GM18520 (cell line): ENCODE results near the gene GRIK4.
"Not testable (repeated sequence)": the region's sequence is repeated elsewhere in the genome, so short reads cannot be mapped to it uniquely, and the experiment has no call there.

Experiments
- ATAC-seq: cut with Tn5 transposase; IDR thresholded peaks from one replicate; pipeline ENCODE4 v1.9.1; 2021; ENCODE audit not compliant: unreplicated experiment

Gene GRIK4

DNA sequence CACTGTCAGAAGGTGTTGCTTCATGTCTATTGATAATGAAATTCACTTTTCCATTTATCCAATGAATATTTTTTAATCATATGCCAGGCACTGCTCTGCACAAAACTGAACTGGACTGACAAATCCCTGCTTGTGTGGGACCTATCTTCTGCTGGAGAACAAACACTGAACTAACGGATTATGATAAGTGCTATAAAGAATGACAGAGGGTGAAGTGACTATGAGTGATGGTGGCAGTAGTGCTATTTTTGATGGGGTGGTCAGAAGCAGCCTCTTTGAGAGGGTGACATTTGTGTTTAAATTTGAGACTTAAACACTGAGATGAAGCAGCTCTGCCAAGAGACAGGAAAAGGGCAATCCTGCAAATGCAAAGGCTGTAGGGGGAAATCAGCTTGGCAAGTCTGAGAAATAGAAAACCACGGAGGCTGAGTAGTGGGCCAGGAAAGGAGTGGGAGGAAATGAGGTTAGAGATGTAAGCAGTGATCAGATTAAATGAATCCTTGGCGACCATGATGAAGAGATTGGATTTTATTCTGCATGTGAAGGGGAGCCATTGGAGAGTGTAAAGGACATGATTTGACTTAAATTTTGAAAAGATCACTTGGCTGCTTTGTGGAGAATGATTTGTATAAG, 518.4 kb downstream of the GRIK4 start:
- ATAC-seq, result no peak

DNA sequence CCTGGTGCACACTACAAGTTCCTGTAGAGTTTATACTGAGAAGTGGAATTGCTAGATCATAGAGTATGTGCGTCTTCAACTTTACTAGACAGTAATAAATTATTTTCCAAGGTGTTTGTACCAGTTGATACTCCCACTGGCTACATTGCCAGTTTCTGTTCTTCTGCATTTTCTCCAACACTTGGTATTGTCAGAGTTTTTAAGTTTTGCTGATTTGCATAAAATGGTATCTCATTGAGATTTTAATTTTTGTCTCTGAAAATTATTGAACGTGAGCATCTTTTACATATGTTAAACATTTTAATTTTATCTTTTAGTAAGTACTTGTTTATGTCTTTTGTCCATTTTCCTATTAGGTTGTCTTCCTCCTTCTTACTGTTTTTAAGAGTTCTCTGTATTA, 519.6 kb downstream of the GRIK4 start:
- no peak for ATAC-seq

GRCh38 chr11:121031648-121032047, 520.1 kb downstream of the GRIK4 start:
- ATAC-seq, result not testable (repeated sequence)

DNA sequence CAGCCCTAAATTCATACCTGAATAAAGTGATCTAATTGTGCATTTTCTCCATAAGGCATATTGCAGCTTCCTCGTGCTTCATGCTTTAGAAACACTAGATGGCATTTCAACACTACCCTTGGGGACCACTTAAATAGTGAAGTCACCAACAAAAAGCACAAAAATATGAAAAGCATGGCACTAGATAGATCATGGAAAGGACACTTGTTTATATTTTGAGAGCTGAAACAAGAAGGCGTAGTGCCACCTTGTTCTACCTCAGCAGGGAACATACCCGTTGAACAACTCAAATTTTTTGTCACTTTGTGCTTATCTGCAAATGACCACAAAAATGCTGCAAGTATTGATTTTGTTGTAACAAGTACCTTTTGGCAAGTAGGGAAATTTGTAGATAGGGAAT, 521.0 kb downstream of the GRIK4 start:
- no peak for ATAC-seq

GRCh38 chr11:121033635-121034034, 522.1 kb downstream of the GRIK4 start:
- ATAC-seq, result no peak

- ATAC-seq, result no peak
These were observed 523.7 kb downstream of the GRIK4 start for GRCh38 chr11:121035169-121035755.

GRCh38 chr11:121035780-121036179, 524.2 kb downstream of the GRIK4 start:
- ATAC-seq, result no peak

GRCh38 chr11:121037016-121037415, 525.5 kb downstream of the GRIK4 start:
- ATAC-seq, result no peak
